ENCODE data around the gene MROH7.

The MROH7 gene

GRCh38 chr1:54640863-54641836 lies at the start of gene MROH7:
Gene MROH7, plus strand, starts transcription at chr1:54641786. Its CDS starts 11,141 bp downstream, at chr1:54652927.
- no peak for ATAC-seq
- no peaks in the 10 kb centered on the region for H3K36me3 Mint-ChIP-seq
- peaks cover 8% of the 10 kb centered on the region for H3K9me3 Mint-ChIP-seq
- peaks cover 18% of the 10 kb centered on the region for H3K27me3 Mint-ChIP-seq
- no peak within 1 kb of the TSS for H3K4me3 Mint-ChIP-seq
- H3K4me1 Mint-ChIP-seq = no peaks in the 10 kb centered on the region
- no peak within 1 kb of the TSS for H3K27ac Mint-ChIP-seq

GRCh38 chr1:54593571-54594160 lies 47.9 kb upstream of the MROH7 start:
- H3K27me3 Mint-ChIP-seq = no peaks in the 10 kb centered on the region
- no peaks in the 10 kb centered on the region for H3K9me3 Mint-ChIP-seq
- H3K36me3 Mint-ChIP-seq = no peaks in the 10 kb centered on the region
- no peak overlapping the region for H3K4me3 Mint-ChIP-seq
- H3K27ac Mint-ChIP-seq = no peak overlapping the region
- ATAC-seq = no peak
- H3K4me1 Mint-ChIP-seq = no peaks in the 10 kb centered on the region

GRCh38 chr1:54594463-54594862 lies 47.1 kb upstream of the MROH7 start:
- Mint-ChIP-seq H3K9me3 (no peaks in the 10 kb centered on the region), H3K27ac (no peak overlapping the region), H3K27me3 (no peaks in the 10 kb centered on the region), H3K36me3 (no peaks in the 10 kb centered on the region), H3K4me3 (no peak overlapping the region), H3K4me1 (no peaks in the 10 kb centered on the region)
- ATAC-seq = no peak

GRCh38 chr1:54595956-54596498 lies 45.6 kb upstream of the MROH7 start:
- no peaks in the 10 kb centered on the region for H3K9me3 Mint-ChIP-seq
- H3K36me3 Mint-ChIP-seq = no peaks in the 10 kb centered on the region
- H3K27ac Mint-ChIP-seq = no peak overlapping the region
- no peak overlapping the region for H3K4me3 Mint-ChIP-seq
- ATAC-seq = no peak
- no peaks in the 10 kb centered on the region for H3K4me1 Mint-ChIP-seq
- no peaks in the 10 kb centered on the region for H3K27me3 Mint-ChIP-seq

GRCh38 chr1:54596756-54597155 lies 44.8 kb upstream of the MROH7 start:
- ATAC-seq = no peak
- no peaks in the 10 kb centered on the region for H3K36me3 Mint-ChIP-seq
- H3K4me3 Mint-ChIP-seq = no peak overlapping the region
- no peaks in the 10 kb centered on the region for H3K27me3 Mint-ChIP-seq
- no peaks in the 10 kb centered on the region for H3K9me3 Mint-ChIP-seq
- H3K4me1 Mint-ChIP-seq = no peaks in the 10 kb centered on the region
- H3K27ac Mint-ChIP-seq = no peak overlapping the region

GRCh38 chr1:54597455-54598030 lies 44.0 kb upstream of the MROH7 start:
- no peak for ATAC-seq
- no peaks in the 10 kb centered on the region for H3K4me1 Mint-ChIP-seq
- H3K4me3 Mint-ChIP-seq = no peak overlapping the region
- no peak overlapping the region for H3K27ac Mint-ChIP-seq
- no peaks in the 10 kb centered on the region for H3K36me3 Mint-ChIP-seq
- H3K27me3 Mint-ChIP-seq = no peaks in the 10 kb centered on the region
- no peaks in the 10 kb centered on the region for H3K9me3 Mint-ChIP-seq

GRCh38 chr1:54599211-54599823 lies 42.3 kb upstream of the MROH7 start:
- no peak for ATAC-seq
- Mint-ChIP-seq H3K36me3 (no peaks in the 10 kb centered on the region), H3K9me3 (no peaks in the 10 kb centered on the region), H3K4me1 (peaks cover 1% of the 10 kb centered on the region), H3K27ac (no peak overlapping the region), H3K4me3 (no peak overlapping the region), H3K27me3 (no peaks in the 10 kb centered on the region)

- Mint-ChIP-seq H3K27ac (no peak overlapping the region), H3K4me3 (no peak overlapping the region), H3K27me3 (no peaks in the 10 kb centered on the region), H3K4me1 (peaks cover 9% of the 10 kb centered on the region), H3K36me3 (no peaks in the 10 kb centered on the region), H3K9me3 (no peaks in the 10 kb centered on the region)
- ATAC-seq = peak; percentile 6
Observed at GRCh38 chr1:54600947-54601721, 40.5 kb upstream of the MROH7 start.

- ATAC-seq = no peak
- H3K27me3 Mint-ChIP-seq = no peaks in the 10 kb centered on the region
- no peak overlapping the region for H3K27ac Mint-ChIP-seq
- no peak overlapping the region for H3K4me3 Mint-ChIP-seq
- no peaks in the 10 kb centered on the region for H3K36me3 Mint-ChIP-seq
- H3K4me1 Mint-ChIP-seq = peaks cover 9% of the 10 kb centered on the region
- no peaks in the 10 kb centered on the region for H3K9me3 Mint-ChIP-seq
Observed at GRCh38 chr1:54601730-54602129, 39.9 kb upstream of the MROH7 start.

- no peaks in the 10 kb centered on the region for H3K36me3 Mint-ChIP-seq
- H3K27me3 Mint-ChIP-seq = no peaks in the 10 kb centered on the region
- ATAC-seq = no peak
- no peak overlapping the region for H3K4me3 Mint-ChIP-seq
- peaks cover 9% of the 10 kb centered on the region for H3K4me1 Mint-ChIP-seq
- H3K9me3 Mint-ChIP-seq = no peaks in the 10 kb centered on the region
- no peak overlapping the region for H3K27ac Mint-ChIP-seq
Observed at GRCh38 chr1:54602554-54602953, 39.0 kb upstream of the MROH7 start.

- Mint-ChIP-seq H3K9me3 (no peaks in the 10 kb centered on the region), H3K4me3 (no peak overlapping the region), H3K27ac (no peak overlapping the region), H3K4me1 (peaks cover 9% of the 10 kb centered on the region), H3K36me3 (no peaks in the 10 kb centered on the region), H3K27me3 (peaks cover 2% of the 10 kb centered on the region)
- no peak for ATAC-seq
Observed at GRCh38 chr1:54603241-54603640, 38.3 kb upstream of the MROH7 start.

- Mint-ChIP-seq H3K27ac (no peak overlapping the region), H3K4me3 (no peak overlapping the region), H3K9me3 (no peaks in the 10 kb centered on the region), H3K4me1 (peaks cover 9% of the 10 kb centered on the region), H3K36me3 (no peaks in the 10 kb centered on the region), H3K27me3 (peaks cover 10% of the 10 kb centered on the region)
- no peak for ATAC-seq
Observed at GRCh38 chr1:54604051-54604450, 37.5 kb upstream of the MROH7 start.

- H3K4me1 Mint-ChIP-seq = peaks cover 9% of the 10 kb centered on the region
- peak; percentile 21 for ATAC-seq
- no peaks in the 10 kb centered on the region for H3K36me3 Mint-ChIP-seq
- H3K27ac Mint-ChIP-seq = no peak overlapping the region
- no peaks in the 10 kb centered on the region for H3K9me3 Mint-ChIP-seq
- H3K27me3 Mint-ChIP-seq = peaks cover 13% of the 10 kb centered on the region
- H3K4me3 Mint-ChIP-seq = no peak overlapping the region
Observed at GRCh38 chr1:54604572-54605370, 36.8 kb upstream of the MROH7 start.
